ENCODE results near the gene NLRC4.
"Not testable (repeated sequence)": the region's sequence is repeated elsewhere in the genome, so short reads cannot be mapped to it uniquely, and the experiment has no call there.

The NLRC4 gene, protein sequence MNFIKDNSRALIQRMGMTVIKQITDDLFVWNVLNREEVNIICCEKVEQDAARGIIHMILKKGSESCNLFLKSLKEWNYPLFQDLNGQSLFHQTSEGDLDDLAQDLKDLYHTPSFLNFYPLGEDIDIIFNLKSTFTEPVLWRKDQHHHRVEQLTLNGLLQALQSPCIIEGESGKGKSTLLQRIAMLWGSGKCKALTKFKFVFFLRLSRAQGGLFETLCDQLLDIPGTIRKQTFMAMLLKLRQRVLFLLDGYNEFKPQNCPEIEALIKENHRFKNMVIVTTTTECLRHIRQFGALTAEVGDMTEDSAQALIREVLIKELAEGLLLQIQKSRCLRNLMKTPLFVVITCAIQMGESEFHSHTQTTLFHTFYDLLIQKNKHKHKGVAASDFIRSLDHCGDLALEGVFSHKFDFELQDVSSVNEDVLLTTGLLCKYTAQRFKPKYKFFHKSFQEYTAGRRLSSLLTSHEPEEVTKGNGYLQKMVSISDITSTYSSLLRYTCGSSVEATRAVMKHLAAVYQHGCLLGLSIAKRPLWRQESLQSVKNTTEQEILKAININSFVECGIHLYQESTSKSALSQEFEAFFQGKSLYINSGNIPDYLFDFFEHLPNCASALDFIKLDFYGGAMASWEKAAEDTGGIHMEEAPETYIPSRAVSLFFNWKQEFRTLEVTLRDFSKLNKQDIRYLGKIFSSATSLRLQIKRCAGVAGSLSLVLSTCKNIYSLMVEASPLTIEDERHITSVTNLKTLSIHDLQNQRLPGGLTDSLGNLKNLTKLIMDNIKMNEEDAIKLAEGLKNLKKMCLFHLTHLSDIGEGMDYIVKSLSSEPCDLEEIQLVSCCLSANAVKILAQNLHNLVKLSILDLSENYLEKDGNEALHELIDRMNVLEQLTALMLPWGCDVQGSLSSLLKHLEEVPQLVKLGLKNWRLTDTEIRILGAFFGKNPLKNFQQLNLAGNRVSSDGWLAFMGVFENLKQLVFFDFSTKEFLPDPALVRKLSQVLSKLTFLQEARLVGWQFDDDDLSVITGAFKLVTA

GRCh38 chr2:32264422-32265105, at the start of gene NLRC4:
Gene NLRC4, minus strand, starts transcription at chr2:32264886. Its CDS starts 8,111 bp downstream, at chr2:32256775.
- DNase-seq (ENCODE audit: insufficient read length, low spot score) (no peak), FAIRE-seq (no peak)
- TF ChIP-seq, protein P1, sequence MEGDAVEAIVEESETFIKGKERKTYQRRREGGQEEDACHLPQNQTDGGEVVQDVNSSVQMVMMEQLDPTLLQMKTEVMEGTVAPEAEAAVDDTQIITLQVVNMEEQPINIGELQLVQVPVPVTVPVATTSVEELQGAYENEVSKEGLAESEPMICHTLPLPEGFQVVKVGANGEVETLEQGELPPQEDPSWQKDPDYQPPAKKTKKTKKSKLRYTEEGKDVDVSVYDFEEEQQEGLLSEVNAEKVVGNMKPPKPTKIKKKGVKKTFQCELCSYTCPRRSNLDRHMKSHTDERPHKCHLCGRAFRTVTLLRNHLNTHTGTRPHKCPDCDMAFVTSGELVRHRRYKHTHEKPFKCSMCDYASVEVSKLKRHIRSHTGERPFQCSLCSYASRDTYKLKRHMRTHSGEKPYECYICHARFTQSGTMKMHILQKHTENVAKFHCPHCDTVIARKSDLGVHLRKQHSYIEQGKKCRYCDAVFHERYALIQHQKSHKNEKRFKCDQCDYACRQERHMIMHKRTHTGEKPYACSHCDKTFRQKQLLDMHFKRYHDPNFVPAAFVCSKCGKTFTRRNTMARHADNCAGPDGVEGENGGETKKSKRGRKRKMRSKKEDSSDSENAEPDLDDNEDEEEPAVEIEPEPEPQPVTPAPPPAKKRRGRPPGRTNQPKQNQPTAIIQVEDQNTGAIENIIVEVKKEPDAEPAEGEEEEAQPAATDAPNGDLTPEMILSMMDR (IDR thresholded peaks at IDR 0.05; ENCODE audit: insufficient read depth, missing control alignments), result no peak

GRCh38 chr2:32310577-32310976, 45.9 kb upstream of the NLRC4 start:
- DNase-seq (ENCODE audit: insufficient read length, low spot score) (no peak), FAIRE-seq (no peak)
- TF ChIP-seq, protein P1 (IDR thresholded peaks at IDR 0.05; ENCODE audit: insufficient read depth, missing control alignments), result no peak

GRCh38 chr2:32293966-32294562, 29.4 kb upstream of the NLRC4 start:
- DNase-seq (ENCODE audit: insufficient read length, low spot score); FAIRE-seq: not testable (repeated sequence)

DNA sequence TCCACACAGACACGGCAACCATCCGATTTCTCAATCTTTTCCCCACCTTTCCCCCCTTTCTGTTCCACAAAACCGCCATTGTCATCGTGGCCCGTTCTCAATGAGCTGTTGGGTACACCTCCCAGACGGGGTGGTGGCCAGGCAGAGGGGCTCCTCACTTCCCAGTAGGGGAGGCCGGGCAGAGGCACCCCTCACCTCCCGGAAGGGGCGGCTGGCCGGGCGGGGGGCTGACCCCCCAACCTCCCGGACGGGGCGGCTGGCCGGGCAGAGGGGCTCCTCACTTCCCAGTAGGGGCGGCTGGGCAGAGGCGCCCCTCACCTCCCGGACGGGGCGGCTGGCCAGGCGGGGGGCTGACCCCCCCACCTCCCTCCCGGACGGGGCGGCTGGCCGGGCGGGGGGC, 28.8 kb upstream of the NLRC4 start:
- FAIRE-seq; DNase-seq (ENCODE audit: insufficient read length, low spot score): not testable (repeated sequence)

DNA sequence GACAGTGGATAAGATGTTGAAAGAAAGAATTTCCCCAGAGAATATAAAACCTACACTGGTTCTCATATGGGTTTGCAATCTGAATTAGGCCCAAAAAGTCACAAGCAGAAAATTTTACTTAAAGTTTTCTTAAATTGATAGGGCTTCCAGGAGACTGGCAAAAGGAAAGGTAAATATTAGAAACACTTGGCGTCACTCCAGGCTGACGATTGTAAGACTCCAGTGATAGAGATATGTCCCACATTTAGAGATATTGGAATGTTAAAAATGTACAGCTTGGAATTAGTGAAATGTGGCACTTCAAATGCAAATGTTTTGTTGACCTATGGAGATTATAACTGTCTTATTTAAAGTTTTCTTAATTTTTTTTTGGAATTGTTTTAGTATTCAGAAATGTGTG, 27.1 kb upstream of the NLRC4 start:
- FAIRE-seq (no peak), DNase-seq (ENCODE audit: insufficient read length, low spot score) (no peak)
- TF ChIP-seq, protein P1 (IDR thresholded peaks at IDR 0.05; ENCODE audit: insufficient read depth, missing control alignments), result no peak

GRCh38 chr2:32290000-32290339, 25.3 kb upstream of the NLRC4 start:
- DNase-seq (ENCODE audit: insufficient read length, low spot score) (no peak), FAIRE-seq (no peak)
- TF ChIP-seq, protein P1 (IDR thresholded peaks at IDR 0.05; ENCODE audit: insufficient read depth, missing control alignments), result no peak

DNA sequence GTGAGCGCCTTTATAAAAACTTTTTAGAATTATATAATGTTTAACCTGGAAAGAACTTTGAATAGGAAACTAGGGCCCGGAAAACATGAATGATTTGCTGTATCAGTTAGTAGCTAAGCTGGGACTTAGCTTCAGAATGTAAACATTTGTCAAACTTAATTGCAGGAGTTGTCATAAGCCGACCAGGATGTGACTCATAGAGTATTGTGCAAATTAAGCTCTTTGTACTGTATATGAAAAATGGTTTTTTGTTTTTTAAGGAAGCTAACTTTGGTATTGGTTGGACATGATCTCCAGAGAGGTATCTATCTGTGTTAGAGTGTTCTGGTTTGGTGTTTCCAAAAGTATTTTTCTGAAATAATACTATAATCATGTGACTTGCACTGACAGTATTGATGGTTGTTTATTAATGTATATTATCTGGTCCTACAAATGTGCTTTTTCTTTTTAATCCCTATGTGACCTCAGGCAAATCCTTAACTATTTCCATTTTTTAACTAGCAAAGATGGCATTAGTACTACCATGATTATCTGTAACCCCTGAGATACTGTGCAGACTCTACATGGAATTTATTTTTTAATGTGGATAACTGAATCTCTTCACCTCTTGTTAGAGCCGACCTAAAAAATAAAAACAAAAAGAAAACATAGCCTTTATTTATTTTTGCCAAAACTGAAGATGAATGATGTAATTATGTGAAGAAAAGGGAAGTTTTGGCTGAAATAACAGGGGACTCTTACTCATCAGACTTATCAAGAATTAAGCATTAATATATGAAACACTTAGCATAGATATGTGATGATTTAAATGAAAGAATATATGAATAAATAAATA, 24.7 kb upstream of the NLRC4 start:
- DNase-seq (ENCODE audit: insufficient read length, low spot score) (no peak), FAIRE-seq (no peak)
- TF ChIP-seq, protein P1 (IDR thresholded peaks at IDR 0.05; ENCODE audit: insufficient read depth, missing control alignments), result no peak

All from D721Med (cell line).